IMR-90 (cell line): ENCODE results near the gene DYNLRB1. TPM values are rescaled to one million over a fixed set of nuclear protein-coding genes. Genes with fewer than 3 reads are reported as not detected.

Experiments
- ATAC-seq: fragments of 200-7000 bp; cut with Tn5 transposase; 2 replicates; pipeline ENCODE4 v1.9.1; 2020; ENCODE audit warnings: low read depth, mild to moderate bottlenecking, moderate library complexity
- BruUV-seq: library from RNA; stranded (reverse); fragments of 400-500 nt; replicated peaks from 2 replicates; lab custom pipeline; 2021; lab: Mats Ljungman, UMichigan
- CTCF ChIA-PET: fragments of 300-600 bp; formaldehyde crosslinking; extraction: SDS; loops from one replicate; lab custom pipeline; 2021; ENCODE audit warnings: antibody characterized with exemption; lab: Yijun Ruan, JAX
- POLR2A ChIA-PET: fragments of 300-600 bp; sonication (Branson Sonifier 250); formaldehyde crosslinking; loops from one replicate; lab custom pipeline; 2022; ENCODE audit warnings: antibody characterized with exemption; ENCODE audit not compliant: unreplicated experiment; lab: Charles Lee
- DNase-seq: peaks from one replicate; pipeline ENCODE4 v3.0.0; 2013
- H2AFZ ChIP-seq: replicated peaks from 2 replicates; pipeline ENCODE3; 2013; ENCODE audit warnings: low read length, mild to moderate bottlenecking; ENCODE audit not compliant: poor library complexity
- H2AK5ac ChIP-seq: 2 replicates; pipeline ENCODE4 v1.6.1; 2013; ENCODE audit warnings: low read depth, low read length, inconsistent platforms
- H2AK9ac ChIP-seq: replicated peaks from 2 replicates; pipeline ENCODE3; 2013; ENCODE audit warnings: mild to moderate bottlenecking, low read depth, low read length, moderate library complexity; ENCODE audit not compliant: poor library complexity
- H2BK120ac ChIP-seq: 2 replicates; pipeline ENCODE4 v1.6.1; 2013; ENCODE audit warnings: low read depth, low read length, inconsistent platforms
- H2BK15ac ChIP-seq: 3 replicates; pipeline ENCODE4 v1.6.1; 2013; ENCODE audit warnings: low read depth, low read length, inconsistent platforms
- H2BK20ac ChIP-seq: 2 replicates; pipeline ENCODE4 v1.6.1; 2013; ENCODE audit warnings: low read depth, mild to moderate bottlenecking, inconsistent platforms, low read length, moderate library complexity
- H2BK5ac ChIP-seq: 2 replicates; pipeline ENCODE4 v1.6.1; 2013; ENCODE audit warnings: mild to moderate bottlenecking, low read depth, low read length, inconsistent platforms; ENCODE audit not compliant: poor library complexity, severe bottlenecking
- H3K14ac ChIP-seq: replicated peaks from 2 replicates; pipeline ENCODE4 v1.6.1; 2013; ENCODE audit warnings: low read depth, low read length, inconsistent platforms
- H3K18ac ChIP-seq: 2 replicates; pipeline ENCODE4 v1.6.1; 2013; ENCODE audit warnings: low read depth, low read length, control low read depth
- H3K23ac ChIP-seq: 2 replicates; pipeline ENCODE4 v1.6.1; 2013; ENCODE audit warnings: low read depth, low read length, inconsistent platforms
- H3K27ac ChIP-seq: 2 replicates; pipeline ENCODE4 v1.5.1; 2013; ENCODE audit warnings: mild to moderate bottlenecking, control low read depth, low read length; ENCODE audit not compliant: insufficient read depth
- H3K27me3 ChIP-seq: 2 replicates; pipeline ENCODE4 v1.6.1; 2013; ENCODE audit warnings: low read length; ENCODE audit not compliant: control insufficient read depth, insufficient read depth
- H3K36me3 ChIP-seq: 2 replicates; pipeline ENCODE4 v1.6.1; 2013; ENCODE audit warnings: low read length, mixed read lengths; ENCODE audit not compliant: control insufficient read depth, insufficient read depth
- H3K4ac ChIP-seq: 2 replicates; pipeline ENCODE4 v1.6.1; 2013; ENCODE audit warnings: low read depth, low read length, inconsistent platforms
- H3K4me1 ChIP-seq: 2 replicates; pipeline ENCODE4 v1.6.1; 2013; ENCODE audit warnings: low read length, mixed read lengths; ENCODE audit not compliant: control insufficient read depth, insufficient read depth
- H3K4me2 ChIP-seq: 2 replicates; pipeline ENCODE4 v1.6.1; 2013; ENCODE audit warnings: low read depth, mild to moderate bottlenecking, control low read depth, low read length, moderate library complexity
- H3K4me3 ChIP-seq: 2 replicates; pipeline ENCODE4 v1.5.1; 2013; ENCODE audit warnings: low read depth, mild to moderate bottlenecking, control low read depth, low read length, moderate library complexity; ENCODE audit not compliant: insufficient read depth
- H3K56ac ChIP-seq: 2 replicates; pipeline ENCODE4 v1.6.1; 2013; ENCODE audit warnings: low read length, inconsistent platforms; ENCODE audit not compliant: insufficient read depth; ENCODE audit errors: extremely low read depth
- H3K79me1 ChIP-seq, 2 experiments: 2 replicates each; pipeline ENCODE4 v1.6.1; 2013; ENCODE audit warnings: low read length in 2 of 2, inconsistent platforms in 1 of 2, low read depth in 1 of 2
- H3K9ac ChIP-seq: 2 replicates; pipeline ENCODE4 v1.6.1; 2013; ENCODE audit warnings: low read depth, low read length, control low read depth
- H3K9me1 ChIP-seq: 2 replicates; pipeline ENCODE4 v1.6.1; 2013; ENCODE audit warnings: low read length, inconsistent platforms; ENCODE audit not compliant: insufficient read depth
- H3K9me3 ChIP-seq: 2 replicates; pipeline ENCODE4 v1.6.1; 2013; ENCODE audit warnings: low read length; ENCODE audit not compliant: control insufficient read depth, insufficient read depth
- H4K20me1 ChIP-seq: 2 replicates; pipeline ENCODE4 v1.6.1; 2013; ENCODE audit warnings: low read length, inconsistent platforms; ENCODE audit not compliant: insufficient read depth
- H4K5ac ChIP-seq: 2 replicates; pipeline ENCODE4 v1.6.1; 2013; ENCODE audit warnings: mild to moderate bottlenecking, low read depth, low read length, control low read depth
- H4K8ac ChIP-seq, 2 experiments: 2 replicates each; pipeline ENCODE4 v1.6.1; 2013; ENCODE audit warnings: low read depth in 2 of 2, low read length in 2 of 2, control low read depth in 1 of 2, inconsistent platforms in 1 of 2
- H4K91ac ChIP-seq: 2 replicates; pipeline ENCODE4 v1.6.1; 2013; ENCODE audit warnings: low read depth, low read length, inconsistent platforms; ENCODE audit not compliant: insufficient read depth
- CHD1 ChIP-seq: IDR thresholded peaks from 2 replicates; pipeline ENCODE4 v1.6.1; 2012; ENCODE audit warnings: low read depth, low read length, improper control_type of control experiment
- MAFK ChIP-seq: IDR thresholded peaks from 2 replicates; pipeline ENCODE4 v1.6.1; 2012; ENCODE audit warnings: low read depth, low read length, improper control_type of control experiment
- POLR2A ChIP-seq: IDR thresholded peaks from 2 replicates; pipeline ENCODE4 v1.6.1; 2012; ENCODE audit warnings: mild to moderate bottlenecking, low read depth, low read length
- RAD21 ChIP-seq: IDR thresholded peaks from 2 replicates; pipeline ENCODE4 v1.6.1; 2012; ENCODE audit warnings: low read length, improper control_type of control experiment
- SMC3 ChIP-seq: fragments of 150-350 bp; IDR thresholded peaks from 2 replicates; pipeline ENCODE4 v1.6.1; 2016; ENCODE audit warnings: low read depth, mild to moderate bottlenecking, antibody characterized with exemption, low read length, moderate library complexity
- WGBS, 2 experiments: methylation state at CpG; one replicate each; pipeline versions ENCODE4 v1.1.5 to v1.1.7; 2013; ENCODE audit warnings: missing lambda C conversion rate in 2 of 2; ENCODE audit not compliant: insufficient read length in 1 of 2; ENCODE audit errors: extremely low coverage in 2 of 2; 5-methylcytosine and 5-hydroxymethylcytosine counted together
- dilution Hi-C: fragments of 300-500 bp; cut with HindIII; formaldehyde crosslinking; loops from one replicate; pipeline ENCODE4 v1.14.3; 2018; ENCODE audit warnings: low sequenced_read_pairs; ENCODE audit not compliant: unreplicated experiment
- in situ Hi-C: fragments of 300-500 bp; cut with MboI; formaldehyde crosslinking; loops from 3 replicates; pipeline ENCODE4 v1.14.3; 2019; ENCODE audit warnings: low sequenced_read_pairs, inconsistent platforms, mixed read lengths
- intact Hi-C: fragments of 100-400 bp; cut with micrococcal nuclease; formaldehyde crosslinking; loops from 2 replicates; pipeline ENCODE4 v1.10.0; 2022
- polyA plus RNA-seq, 3 experiments: library from polyadenylated mRNA; depleted of rRNA; stranded (reverse); fragments of >200 nt; gene quantifications; 2 replicates each; pipeline ENCODE4 v1.2.3, GENCODE V29; 2012; ENCODE audit warnings: low replicate concordance in 1 of 3
- total RNA-seq: library from RNA; depleted of rRNA; stranded (reverse); fragments of >200 nt; gene quantifications from 2 replicates; pipeline ENCODE4 v1.2.3, GENCODE V29; 2012

DYNLRB1 gene
- total and polyA plus RNA-seq, 2 of the 4 experiments (the other 2 are of a cell fraction): 82.4 to 380 TPM

DNA sequence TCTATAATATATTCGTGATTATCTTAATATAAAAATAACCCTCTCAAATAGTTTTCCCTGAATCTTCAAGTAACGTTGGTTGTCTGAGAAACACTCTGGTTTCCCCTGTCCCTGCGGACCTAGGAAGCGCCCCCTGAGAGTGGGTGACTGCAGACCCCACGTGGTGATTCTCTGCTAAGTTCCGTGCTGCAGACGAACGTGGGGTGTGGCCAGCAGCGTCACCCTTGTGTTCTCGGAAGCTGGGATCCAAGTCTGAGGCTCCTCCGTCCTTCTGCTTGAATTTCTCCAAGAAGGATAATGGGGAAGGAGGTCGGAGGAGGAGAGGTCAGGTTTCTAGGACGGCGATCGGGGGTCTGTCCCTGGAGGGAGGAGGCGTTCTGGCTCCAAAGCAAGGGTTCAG, 25.7 kb downstream of the DYNLRB1 start:
- no TSS peak for BruUV-seq
- no peak for ATAC-seq
- in situ Hi-C loops: no loop called here

More for the DNA sequence above, 25.7 kb downstream of the DYNLRB1 start:
- peak overlapping the region; percentile 37 for H2AK9ac ChIP-seq
- H3K14ac ChIP-seq: no peak overlapping the region
- no peak overlapping the region for H3K27ac ChIP-seq
- no peak overlapping the region for H2AK5ac ChIP-seq
- H2BK120ac ChIP-seq: no peak overlapping the region
- no peak overlapping the region for H3K56ac ChIP-seq
- peaks cover 9% of the 10 kb centered on the region for H4K20me1 ChIP-seq
- TF ChIP-seq SMC3: no peak
- no peak for TF ChIP-seq CHD1
- no peak for TF ChIP-seq RAD21
- no peak for TF ChIP-seq POLR2A
- TF ChIP-seq MAFK: no peak
- no peak overlapping the region for H3K9ac ChIP-seq
- H3K4ac ChIP-seq: no peak overlapping the region
- ChIA-PET CTCF (no interaction called here), POLR2A (no interaction called here)
- no peak overlapping the region for H2BK20ac ChIP-seq
- H4K8ac ChIP-seq: no peak overlapping the region
- H3K9me3 ChIP-seq: no peaks in the 10 kb centered on the region
- no peak overlapping the region for H3K4me2 ChIP-seq
- no peak overlapping the region for H3K18ac ChIP-seq
- H3K36me3 ChIP-seq: peaks cover 36% of the 10 kb centered on the region
- H3K4me1 ChIP-seq: no peaks in the 10 kb centered on the region
- no peak overlapping the region for H3K4me3 ChIP-seq
- H3K27me3 ChIP-seq: no peaks in the 10 kb centered on the region
- no peak for DNase-seq
- no peak overlapping the region for H2AFZ ChIP-seq
- 81% methylated on average over 6 of the region's 16 CpGs; no CpG with 5 or more reads in 1 of the 2 experiments for WGBS, 2 experiments
- H2BK15ac ChIP-seq: no peak overlapping the region
- dilution Hi-C loops: no loop called here
- intact Hi-C loops: no loop called here
- no peak overlapping the region for H4K91ac ChIP-seq
- no peak overlapping the region for H4K5ac ChIP-seq
- H3K9me1 ChIP-seq: no peaks in the 10 kb centered on the region
- no peak overlapping the region for H3K23ac ChIP-seq
- H3K79me1 ChIP-seq: peaks cover 4 to 24% of the 10 kb centered on the region in 2 experiments
- H2BK5ac ChIP-seq: no peak overlapping the region
